DMS153 treated with DMSO at 0.1 percent for 48 hours (cell line): Measurements from ENCODE around the gene TOMM6.
"Not testable (repeated sequence)": the region's sequence is repeated elsewhere in the genome, so short reads cannot be mapped to it uniquely, and the experiment has no call there.

Experiments
- DNase-seq: peaks from one replicate; lab custom pipeline; 2025; ENCODE audit not compliant: unreplicated experiment; lab: John Stamatoyannopoulos, UW

TOMM6 gene

DNA sequence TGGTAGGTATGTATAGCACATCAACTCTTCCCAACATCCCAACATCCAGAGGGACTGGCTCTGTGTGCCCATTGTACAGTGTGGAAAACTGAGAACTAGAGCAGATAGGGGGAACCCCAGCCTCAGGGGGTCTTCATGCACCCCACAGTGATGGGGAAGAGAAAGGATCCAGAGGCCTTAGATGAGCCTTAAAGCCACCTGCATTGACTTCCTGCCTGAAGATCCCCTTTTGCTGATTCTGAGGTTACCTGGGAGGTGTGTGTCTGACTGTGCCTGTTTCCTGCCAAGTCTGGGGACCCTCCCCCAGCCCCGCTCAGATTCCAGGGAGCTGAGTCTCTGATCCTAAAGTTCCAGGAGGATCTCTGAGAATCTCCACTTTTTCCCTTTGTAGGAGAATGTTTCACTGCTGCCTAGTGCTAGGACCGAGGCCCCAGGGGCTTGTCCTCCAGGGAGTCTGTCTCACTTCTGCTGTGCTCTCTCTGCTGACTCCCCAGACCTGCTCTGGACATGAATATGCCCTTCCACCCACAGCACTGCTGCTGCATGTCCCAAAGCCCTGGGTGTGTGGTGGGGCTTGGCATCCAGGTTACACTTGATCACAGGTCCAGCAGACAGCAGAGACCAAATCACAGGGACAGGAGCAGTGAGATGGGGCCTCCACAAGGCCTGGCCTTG lies 27.5 kb upstream of the TOMM6 start:
- DNase-seq = no peak

DNA sequence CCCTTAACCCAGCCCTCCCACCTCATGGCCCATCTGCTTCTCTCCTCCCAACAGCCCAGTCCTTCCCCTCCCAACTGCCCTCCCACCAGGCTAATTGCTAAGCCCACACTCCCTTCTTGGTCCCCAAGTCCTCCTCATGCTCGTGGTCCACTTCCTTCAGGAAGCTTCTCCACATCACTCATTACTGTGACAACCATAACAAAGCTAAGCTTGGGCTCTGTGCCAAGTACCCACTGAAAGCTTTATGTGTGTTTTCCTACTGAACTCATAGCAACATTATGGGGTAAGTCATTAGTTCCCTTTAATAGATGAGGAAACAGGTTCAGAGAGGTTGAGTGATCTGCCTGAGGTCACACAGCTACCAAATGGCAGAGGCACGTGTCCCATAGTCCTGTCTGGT lies 24.0 kb upstream of the TOMM6 start:
- no peak for DNase-seq

DNA sequence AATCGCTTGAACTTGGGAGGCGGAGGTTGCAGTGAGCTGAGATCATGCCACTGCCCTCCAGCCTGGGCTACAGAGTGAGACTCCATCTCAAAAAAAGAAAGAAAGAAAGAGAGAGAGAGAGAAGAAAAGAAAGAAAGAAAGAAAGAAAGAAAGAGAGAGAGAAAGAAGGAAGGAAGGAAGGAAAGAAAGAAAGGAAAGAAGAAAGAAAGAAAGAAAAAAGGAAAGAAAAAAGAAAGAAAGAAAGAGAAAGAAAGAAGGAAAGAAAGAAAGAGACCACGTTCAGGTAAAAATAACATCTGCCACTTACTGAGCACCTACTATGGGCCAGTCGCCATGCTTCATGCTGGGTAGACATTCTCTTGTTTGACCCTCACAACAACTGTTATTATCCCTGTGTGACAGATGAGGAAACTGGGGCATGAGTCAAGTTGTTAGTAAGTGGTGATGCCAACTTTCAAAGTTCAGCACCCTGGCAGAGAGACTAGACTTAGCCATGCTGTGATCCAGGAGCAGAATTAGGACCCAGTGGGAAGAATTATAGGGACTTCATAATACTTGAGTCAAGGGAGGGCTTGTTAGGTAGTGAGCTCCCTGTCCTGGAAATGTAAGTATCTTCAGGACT lies 21.3 kb upstream of the TOMM6 start:
- DNase-seq = not testable (repeated sequence)

GRCh38 chr6:41767112-41767833 lies 20.2 kb upstream of the TOMM6 start:
- no peak for DNase-seq

- DNase-seq = no peak
These were observed 18.8 kb upstream of the TOMM6 start for GRCh38 chr6:41768545-41769308.

- DNase-seq = no peak
These were observed 18.1 kb upstream of the TOMM6 start for GRCh38 chr6:41769376-41769775.

DNA sequence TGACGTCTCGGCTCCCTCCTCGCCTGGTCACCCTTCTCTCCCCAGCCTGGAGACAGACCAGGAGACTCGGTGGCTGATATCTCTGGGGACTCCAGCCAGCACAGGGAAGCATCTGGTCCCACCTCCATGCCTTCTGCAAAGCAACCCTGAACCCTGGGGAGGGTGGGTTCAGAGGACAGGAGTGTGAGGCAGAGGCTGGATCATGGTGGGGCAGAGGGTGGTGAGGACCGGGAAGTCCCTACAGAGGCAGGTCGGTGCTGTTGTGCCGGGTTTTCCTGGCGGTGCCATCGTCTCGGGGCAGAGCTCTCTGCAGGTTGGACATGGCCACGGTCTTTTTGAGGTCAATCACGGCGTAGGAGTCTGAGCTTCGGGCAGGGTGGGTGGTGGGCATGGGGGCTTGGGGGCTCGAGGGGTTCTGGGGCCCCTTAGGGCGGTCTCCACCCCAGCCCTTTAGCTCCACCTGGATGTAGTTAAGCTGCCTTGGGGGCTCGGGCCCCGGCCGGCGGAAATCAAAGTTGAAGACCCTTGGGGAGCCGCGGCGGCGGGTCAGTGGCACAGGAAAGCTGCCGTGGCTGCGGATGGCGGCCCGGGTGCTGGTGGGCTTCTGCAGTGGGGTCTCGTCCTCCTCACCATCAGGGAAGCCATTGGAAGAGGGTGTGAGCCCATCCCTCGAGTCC lies 17.0 kb upstream of the TOMM6 start:
- no peak for DNase-seq

GRCh38 chr6:41771058-41771983 lies 16.2 kb upstream of the TOMM6 start:
- DNase-seq = no peak

DNA sequence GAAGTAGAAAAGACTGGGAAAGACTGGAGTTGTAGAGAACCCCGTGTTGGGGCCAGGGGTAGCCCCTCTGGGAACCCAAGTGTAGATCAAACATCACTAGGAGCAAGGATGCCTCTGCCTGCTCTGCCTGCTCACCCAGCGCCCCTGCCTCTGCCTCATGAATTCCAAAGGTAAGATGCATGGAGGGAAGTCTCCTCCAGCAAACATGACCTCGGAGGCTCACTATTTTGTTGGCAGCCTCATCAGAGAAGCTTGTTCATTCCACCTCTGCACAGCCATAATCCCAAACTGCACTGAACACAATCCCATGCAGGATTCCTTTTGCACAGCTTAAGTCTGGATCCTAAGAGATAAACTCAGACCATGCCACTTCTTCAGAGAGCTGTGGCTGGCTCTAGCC lies 12.7 kb upstream of the TOMM6 start:
- no peak for DNase-seq

DNA sequence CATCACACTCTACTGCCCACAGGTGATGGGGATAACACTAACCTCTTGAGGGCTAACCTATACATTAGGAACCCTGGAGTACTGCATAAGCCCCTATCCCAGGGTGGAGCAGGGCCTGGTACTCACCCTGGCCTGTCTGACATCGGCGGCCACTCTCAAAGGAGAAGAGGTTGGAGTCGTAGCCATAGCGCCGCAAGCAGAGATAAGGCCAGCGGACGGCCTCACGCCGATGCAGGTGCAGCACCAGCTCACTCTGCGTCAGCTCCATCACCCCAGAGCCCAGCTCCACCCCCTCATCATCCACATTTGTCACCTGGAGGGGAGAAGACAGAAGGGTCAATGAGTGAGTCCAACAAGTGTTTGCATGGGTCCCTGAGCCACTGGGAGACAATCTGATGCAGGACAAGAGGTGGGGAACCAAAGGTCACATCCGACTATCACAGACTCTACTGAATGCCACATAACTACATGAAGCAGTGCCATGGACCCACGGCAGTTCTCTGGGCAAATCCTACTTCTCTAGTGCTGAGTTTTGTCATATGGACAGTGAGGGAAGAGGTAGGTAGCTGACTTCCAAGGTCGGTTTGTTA lies 12.1 kb upstream of the TOMM6 start:
- DNase-seq = no peak

DNA sequence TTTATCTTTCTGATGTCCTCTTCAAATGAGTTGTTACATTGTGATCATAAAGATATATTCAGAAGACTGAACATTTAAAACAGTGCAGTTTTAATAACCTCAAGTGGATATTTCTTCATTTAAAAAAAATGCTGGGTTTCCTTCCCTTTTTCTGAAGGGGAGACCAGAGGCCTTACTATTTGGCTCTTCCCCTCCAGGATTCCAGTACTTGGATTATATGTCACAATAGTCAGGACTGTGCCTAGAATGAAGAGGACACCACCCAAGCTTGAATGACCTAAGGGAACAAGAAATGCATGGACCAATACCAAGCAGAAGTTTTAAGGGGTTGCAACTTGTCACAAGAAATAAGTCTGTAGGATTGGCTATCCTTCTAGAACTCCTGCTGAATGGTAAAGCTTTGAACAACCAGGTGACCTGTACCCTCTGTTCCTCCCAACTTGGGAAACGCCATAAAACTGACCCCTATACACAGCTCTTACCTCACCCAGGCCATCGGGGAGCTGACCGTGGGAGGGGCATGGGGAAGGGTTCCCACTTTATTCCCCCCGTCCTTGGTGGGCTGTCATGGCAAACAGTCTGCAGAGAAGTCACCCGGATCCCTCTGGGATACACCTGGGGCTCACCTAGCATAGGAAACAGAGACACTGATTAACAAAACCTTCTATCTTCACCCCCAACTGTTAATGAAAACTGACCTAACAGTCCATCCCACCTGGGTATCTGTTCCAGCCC lies 9.8 kb upstream of the TOMM6 start:
- no peak for DNase-seq

DNA sequence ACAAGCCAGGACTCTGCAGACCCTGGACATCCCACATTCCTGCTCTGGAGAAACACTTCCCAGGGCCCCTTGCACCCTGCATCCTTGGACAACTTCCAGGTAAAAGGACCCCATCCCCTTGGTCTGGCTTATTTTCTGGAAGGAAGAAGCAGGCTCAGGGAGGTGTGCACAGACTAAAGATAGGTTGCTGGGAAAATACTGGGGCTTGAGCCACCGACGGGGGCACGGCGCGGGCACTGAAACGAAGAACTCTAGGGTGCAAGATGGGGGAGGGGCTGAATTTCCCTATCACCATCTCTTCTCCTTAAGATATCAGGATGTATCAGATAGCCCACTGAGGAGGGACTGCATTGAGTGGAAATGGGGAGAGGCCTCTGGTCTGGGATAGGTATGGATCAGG lies 8.6 kb upstream of the TOMM6 start:
- no peak for DNase-seq

DNA sequence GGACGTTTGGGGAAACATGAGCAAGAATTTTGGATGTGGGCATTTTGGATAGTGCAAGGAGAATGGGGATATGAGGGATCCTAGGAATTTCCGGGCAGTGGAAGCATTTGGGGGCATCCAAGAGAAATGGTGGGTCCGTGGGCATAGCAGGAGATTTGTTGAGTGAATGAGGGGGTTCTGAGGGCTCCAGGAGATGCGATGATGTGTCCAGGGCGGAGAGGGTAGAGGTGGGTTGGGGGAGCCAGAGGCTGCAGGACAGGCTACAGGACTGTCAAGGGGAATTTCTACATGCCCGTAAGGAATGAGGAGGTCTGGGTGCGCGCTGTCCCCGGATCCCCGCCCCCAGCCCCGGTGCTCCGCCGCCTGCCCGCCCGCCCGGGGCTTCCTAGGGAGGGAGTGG lies 8.2 kb upstream of the TOMM6 start:
- no peak for DNase-seq

DNA sequence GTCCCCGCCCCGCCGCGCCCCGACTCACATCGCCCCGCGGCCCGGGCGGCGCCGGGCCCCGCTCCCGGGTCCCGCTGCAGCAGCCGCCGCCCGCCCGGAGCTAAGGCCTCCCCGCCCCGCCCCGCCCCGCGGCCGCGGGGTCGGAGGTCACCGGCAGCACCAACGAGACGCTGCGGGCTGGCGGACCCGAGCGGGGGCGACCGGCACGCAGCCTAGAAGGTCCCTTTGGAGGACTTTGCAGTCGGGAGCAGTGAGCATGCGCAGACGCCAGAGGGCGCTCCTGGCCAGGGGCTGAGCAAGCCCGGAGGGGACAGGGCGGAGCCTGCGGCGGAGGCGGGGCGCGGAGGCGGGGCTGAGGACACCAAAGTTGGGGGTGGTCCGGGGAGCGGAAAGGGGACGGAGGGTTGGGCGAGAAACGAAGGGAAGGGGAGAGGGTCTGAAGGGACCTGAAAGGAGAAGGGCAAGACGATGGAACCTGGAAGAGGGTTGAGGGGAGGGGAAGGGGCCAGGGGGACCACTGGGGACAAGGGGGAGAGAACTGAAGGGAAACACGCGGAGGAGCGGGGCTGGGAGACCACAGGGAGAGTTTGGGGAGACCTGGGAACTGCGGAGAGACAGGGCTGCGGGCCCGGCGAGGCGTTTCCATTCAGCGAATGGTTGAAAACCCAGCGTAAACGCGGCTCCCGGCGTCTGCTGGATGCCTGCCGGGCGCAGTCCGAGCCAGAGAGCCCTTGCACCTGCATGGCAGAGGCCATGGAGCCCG lies 7.5 kb upstream of the TOMM6 start, which contains the start of gene FRS3:
Gene FRS3 (minus strand): TSS at position 113 of the 763 bp plus-strand sequence. CDS start 2,913 bp downstream, outside the sequence.
- peak; percentile 92 for DNase-seq

DNA sequence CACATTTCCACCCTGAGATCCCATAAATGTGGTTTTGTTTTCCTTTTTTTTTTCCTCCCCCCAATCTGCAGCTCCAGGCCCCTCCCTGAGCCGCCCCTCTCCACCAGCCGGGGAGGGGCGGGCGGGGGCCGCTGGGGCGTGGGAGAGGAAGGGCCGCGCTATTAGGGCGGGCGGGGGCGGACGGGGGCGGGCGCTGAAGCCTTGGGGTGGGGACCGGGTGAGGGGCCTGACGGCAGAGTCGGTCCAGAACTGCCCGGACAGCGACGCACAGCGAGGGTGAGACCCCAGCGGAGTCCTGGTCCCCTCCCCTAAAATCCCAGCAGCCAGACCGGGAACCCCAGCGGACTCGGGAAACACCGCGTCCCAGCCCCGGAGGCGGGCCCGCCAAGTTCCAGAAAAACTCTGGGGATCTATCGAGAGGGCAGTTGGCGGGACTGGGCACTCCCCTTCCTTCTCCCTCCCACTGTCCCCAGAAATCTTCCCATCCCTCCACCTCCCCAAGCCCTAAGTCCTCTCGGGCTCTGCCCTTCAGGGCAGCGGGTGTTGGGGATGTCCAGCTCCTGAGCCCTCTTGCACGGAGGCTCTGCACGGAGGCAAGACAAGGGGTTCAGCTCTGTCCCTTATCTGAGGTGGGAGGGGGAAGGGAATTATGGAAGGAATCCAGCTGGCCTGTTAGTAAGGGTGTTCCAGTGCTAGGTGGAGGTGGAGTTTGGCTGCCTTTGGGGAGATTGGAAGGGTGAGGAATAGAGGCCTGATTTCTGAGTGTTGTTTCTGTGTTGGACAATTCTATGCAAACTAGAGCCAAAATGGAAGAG lies 6.7 kb upstream of the TOMM6 start, which contains the start of gene PRICKLE4:
Gene PRICKLE4 (plus strand): TSS at position 232 of the 815 bp plus-strand sequence. CDS start 2,692 bp downstream, outside the sequence.
- no peak for DNase-seq

GRCh38 chr6:41781366-41781730 lies 6.1 kb upstream of the TOMM6 start:
- no peak for DNase-seq

DNA sequence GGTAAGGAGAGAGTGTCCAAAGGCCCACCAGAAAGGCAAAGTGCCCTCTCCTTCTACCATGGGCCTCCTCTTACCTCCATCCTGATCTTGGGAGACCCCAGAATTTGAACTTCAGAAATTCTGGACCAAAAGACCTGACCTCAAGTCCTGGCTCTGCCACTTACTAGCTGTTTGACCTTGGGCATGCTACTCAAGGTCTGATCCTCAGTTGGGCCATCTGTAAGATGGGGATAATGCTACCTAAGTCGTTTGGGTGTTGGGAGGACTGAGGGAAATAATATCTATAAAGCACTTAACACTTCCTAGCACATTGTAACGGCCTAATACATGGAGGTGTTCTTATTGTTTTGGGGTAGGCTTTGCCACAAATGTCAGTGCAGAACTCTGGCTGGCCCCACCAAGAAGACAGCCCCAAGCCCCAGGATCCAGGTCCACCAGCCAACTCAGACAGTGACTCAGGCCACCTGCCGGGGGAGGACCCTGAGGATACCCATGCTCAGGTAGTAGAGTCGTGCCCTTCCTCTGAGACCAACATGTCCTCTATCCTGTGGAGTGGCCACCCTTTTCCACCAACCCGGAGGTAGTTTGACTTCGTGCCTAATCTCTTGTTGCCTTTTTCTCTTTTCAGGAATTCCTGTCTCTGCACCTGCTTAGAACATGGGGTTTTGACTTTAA lies 4.3 kb upstream of the TOMM6 start:
- no peak for DNase-seq
